Measurements from ENCODE around the gene PTCH1.

PTCH1 gene

GRCh38 chr9:95528908-95529502 is 12.2 kb upstream of the PTCH1 start:
- no peak for DNase-seq (ENCODE audit: low read depth in 1 of 2, low spot score in 1 of 2)
- no peak overlapping the region for H3K27ac ChIP-seq (replicated peaks)
- no peak for TF ChIP-seq POLR2AphosphoS5 (IDR thresholded peaks at IDR 0.05; ENCODE audit: low read depth)
- no peak for TF ChIP-seq GABPA (IDR thresholded peaks at IDR 0.05; ENCODE audit: low read depth)
- TF ChIP-seq SPI1 (IDR thresholded peaks at IDR 0.05; ENCODE audit: borderline replicate concordance, low read depth), result no peak
- TF ChIP-seq, protein P1, sequence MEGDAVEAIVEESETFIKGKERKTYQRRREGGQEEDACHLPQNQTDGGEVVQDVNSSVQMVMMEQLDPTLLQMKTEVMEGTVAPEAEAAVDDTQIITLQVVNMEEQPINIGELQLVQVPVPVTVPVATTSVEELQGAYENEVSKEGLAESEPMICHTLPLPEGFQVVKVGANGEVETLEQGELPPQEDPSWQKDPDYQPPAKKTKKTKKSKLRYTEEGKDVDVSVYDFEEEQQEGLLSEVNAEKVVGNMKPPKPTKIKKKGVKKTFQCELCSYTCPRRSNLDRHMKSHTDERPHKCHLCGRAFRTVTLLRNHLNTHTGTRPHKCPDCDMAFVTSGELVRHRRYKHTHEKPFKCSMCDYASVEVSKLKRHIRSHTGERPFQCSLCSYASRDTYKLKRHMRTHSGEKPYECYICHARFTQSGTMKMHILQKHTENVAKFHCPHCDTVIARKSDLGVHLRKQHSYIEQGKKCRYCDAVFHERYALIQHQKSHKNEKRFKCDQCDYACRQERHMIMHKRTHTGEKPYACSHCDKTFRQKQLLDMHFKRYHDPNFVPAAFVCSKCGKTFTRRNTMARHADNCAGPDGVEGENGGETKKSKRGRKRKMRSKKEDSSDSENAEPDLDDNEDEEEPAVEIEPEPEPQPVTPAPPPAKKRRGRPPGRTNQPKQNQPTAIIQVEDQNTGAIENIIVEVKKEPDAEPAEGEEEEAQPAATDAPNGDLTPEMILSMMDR (IDR thresholded peaks at IDR 0.05; ENCODE audit: insufficient read depth, low read length), result no peak
- TF ChIP-seq REST (IDR thresholded peaks at IDR 0.05; ENCODE audit: insufficient replicate concordance, low read depth), result no peak
- H3K4me3 ChIP-seq (replicated peaks; ENCODE audit: insufficient read depth, low read length), result no peak overlapping the region
- H3K27me3 ChIP-seq (ENCODE audit: insufficient read depth, poor library complexity, severe bottlenecking), result no peaks in the 10 kb centered on the region

DNA sequence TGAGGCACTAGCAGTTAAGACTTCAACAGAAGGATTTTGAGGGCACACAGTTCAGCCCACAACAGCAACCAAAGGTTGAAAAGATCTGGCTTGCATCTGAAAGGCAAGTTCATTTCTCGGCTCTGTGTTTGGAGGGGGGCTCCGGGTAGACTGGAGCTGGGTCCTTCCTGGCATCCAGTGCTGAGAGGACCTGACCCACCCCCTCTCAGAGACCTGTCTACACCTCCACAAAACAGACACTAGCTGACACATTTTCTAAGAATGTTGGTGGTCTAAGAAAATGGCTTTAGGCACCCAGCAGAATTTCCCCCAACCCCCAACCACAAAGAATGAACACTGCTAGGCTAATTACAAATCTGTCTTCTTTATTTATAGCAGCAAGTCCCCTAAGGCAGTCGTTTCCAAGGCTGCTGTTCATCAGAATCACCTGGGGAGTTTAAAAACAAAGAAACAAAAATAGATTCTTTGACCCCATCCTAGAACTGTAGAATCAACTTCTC is 6.2 kb upstream of the PTCH1 start:
- no peak overlapping the region for H3K4me3 ChIP-seq (replicated peaks; ENCODE audit: insufficient read depth, low read length)
- H3K27ac ChIP-seq (replicated peaks), result no peak overlapping the region
- no peak for TF ChIP-seq GABPA (IDR thresholded peaks at IDR 0.05; ENCODE audit: low read depth)
- no peak for TF ChIP-seq REST (IDR thresholded peaks at IDR 0.05; ENCODE audit: insufficient replicate concordance, low read depth)
- DNase-seq (ENCODE audit: low read depth in 1 of 2, low spot score in 1 of 2), result no peak
- H3K27me3 ChIP-seq (ENCODE audit: insufficient read depth, poor library complexity, severe bottlenecking), result peaks cover 9% of the 10 kb centered on the region

DNA sequence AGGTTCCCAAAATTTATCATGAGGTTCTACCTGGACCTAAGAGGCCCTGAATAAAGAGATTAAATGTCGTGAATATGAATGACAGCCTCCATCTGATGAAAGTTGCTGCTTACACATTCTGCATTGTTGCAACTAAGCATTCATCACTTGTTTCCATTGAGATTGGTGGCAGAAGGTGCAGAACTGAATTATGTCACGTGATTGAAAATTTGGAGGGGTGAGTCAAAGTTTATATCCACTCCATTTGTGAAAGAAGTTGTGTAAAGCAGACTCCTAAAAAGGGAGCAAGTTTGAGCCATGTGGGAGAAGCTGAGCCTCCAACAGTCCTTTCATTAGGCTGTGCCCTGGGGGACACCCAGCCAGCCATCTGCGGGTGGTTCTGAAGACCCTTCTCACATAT is 4.9 kb upstream of the PTCH1 start:
- no peak for DNase-seq (ENCODE audit: low read depth in 1 of 2, low spot score in 1 of 2)
- Histone ChIP-seq H3K27ac (replicated peaks) (no peak overlapping the region), H3K4me3 (replicated peaks; ENCODE audit: insufficient read depth, low read length) (no peak overlapping the region), H3K27me3 (ENCODE audit: insufficient read depth, poor library complexity, severe bottlenecking) (peaks cover 19% of the 10 kb centered on the region)
- TF ChIP-seq, protein P1 (IDR thresholded peaks at IDR 0.05; ENCODE audit: insufficient read depth, low read length), result no peak
- no peak for TF ChIP-seq POLR2AphosphoS5 (IDR thresholded peaks at IDR 0.05; ENCODE audit: low read depth)
- TF ChIP-seq GABPA (IDR thresholded peaks at IDR 0.05; ENCODE audit: low read depth), result no peak
- TF ChIP-seq REST (IDR thresholded peaks at IDR 0.05; ENCODE audit: insufficient replicate concordance, low read depth), result no peak
- TF ChIP-seq SPI1 (IDR thresholded peaks at IDR 0.05; ENCODE audit: borderline replicate concordance, low read depth), result no peak
